DOHH2 (cell line): ENCODE results near the gene UBR1.

ENCODE experiments used
- H3F3A ChIP-seq: fragments of 200-600 bp; sonication (generic), shearing (Covaris generic); 2 replicates; pipeline ENCODE4 v1.6.0; 2016; ENCODE audit warnings: antibody characterized with exemption, mild to moderate bottlenecking; ENCODE audit not compliant: control insufficient read depth, insufficient read depth
- H3K27ac ChIP-seq: fragments of 200-600 bp; sonication (generic); 2 replicates; pipeline ENCODE4 v1.5.1; 2014; ENCODE audit warnings: low read depth, mild to moderate bottlenecking, low read length, moderate library complexity
- H3K27me3 ChIP-seq: fragments of 200-600 bp; sonication (generic); 2 replicates; pipeline ENCODE4 v1.6.1; 2014; ENCODE audit warnings: mild to moderate bottlenecking, low read length, mixed read lengths; ENCODE audit not compliant: control insufficient read depth
- H3K36me3 ChIP-seq: fragments of 200-600 bp; sonication (generic); 2 replicates; pipeline ENCODE4 v1.6.1; 2014; ENCODE audit warnings: mild to moderate bottlenecking, low read length, moderate library complexity, mixed read lengths; ENCODE audit not compliant: control insufficient read depth
- H3K4me1 ChIP-seq: fragments of 200-600 bp; sonication (generic); 2 replicates; pipeline ENCODE4 v1.6.1; 2014; ENCODE audit warnings: mild to moderate bottlenecking, low read length, mixed read lengths; ENCODE audit not compliant: control insufficient read depth
- H3K4me2 ChIP-seq: fragments of 200-600 bp; sonication (generic); 2 replicates; pipeline ENCODE4 v1.6.0; 2014; ENCODE audit warnings: mild to moderate bottlenecking, low read length, moderate library complexity
- H3K4me3 ChIP-seq: fragments of 200-600 bp; sonication (generic); 2 replicates; pipeline ENCODE4 v1.5.1; 2014; ENCODE audit warnings: mild to moderate bottlenecking, low read length, mixed read lengths
- H3K79me2 ChIP-seq: fragments of 200-600 bp; sonication (generic); 2 replicates; pipeline ENCODE4 v1.6.1; 2014; ENCODE audit warnings: mild to moderate bottlenecking, low read length, mixed read lengths; ENCODE audit not compliant: control insufficient read depth
- H3K9me2 ChIP-seq: fragments of 200-600 bp; sonication (generic); replicated peaks from 2 replicates; pipeline ENCODE4 v1.6.1; 2014; ENCODE audit warnings: mild to moderate bottlenecking, low read length, mixed read lengths; ENCODE audit not compliant: control insufficient read depth
- H3K9me3 ChIP-seq: fragments of 200-600 bp; sonication (generic); 2 replicates; pipeline ENCODE4 v1.6.1; 2014; ENCODE audit warnings: antibody characterized with exemption, low read length, mixed read lengths; ENCODE audit not compliant: control insufficient read depth, insufficient read depth
- H4K20me1 ChIP-seq: fragments of 200-600 bp; sonication (generic); 2 replicates; pipeline ENCODE4 v1.6.0; 2014; ENCODE audit warnings: low read depth, mild to moderate bottlenecking, antibody characterized with exemption, low read length, moderate library complexity; ENCODE audit not compliant: control insufficient read depth, insufficient read depth
- CTCF ChIP-seq: fragments of 200-600 bp; sonication (generic); IDR thresholded peaks from one replicate; pipeline ENCODE4 v1.5.1; 2014; ENCODE audit warnings: antibody characterized with exemption, mild to moderate bottlenecking, low read depth, low read length; ENCODE audit not compliant: poor library complexity, severe bottlenecking
- EZH2phosphoT487 ChIP-seq: fragments of 200-600 bp; sonication (generic); IDR thresholded peaks from 2 replicates; pipeline ENCODE4 v1.6.1; 2017; ENCODE audit warnings: borderline replicate concordance, mild to moderate bottlenecking, antibody characterized with exemption, low read length, moderate library complexity, mixed read lengths

Gene UBR1

DNA sequence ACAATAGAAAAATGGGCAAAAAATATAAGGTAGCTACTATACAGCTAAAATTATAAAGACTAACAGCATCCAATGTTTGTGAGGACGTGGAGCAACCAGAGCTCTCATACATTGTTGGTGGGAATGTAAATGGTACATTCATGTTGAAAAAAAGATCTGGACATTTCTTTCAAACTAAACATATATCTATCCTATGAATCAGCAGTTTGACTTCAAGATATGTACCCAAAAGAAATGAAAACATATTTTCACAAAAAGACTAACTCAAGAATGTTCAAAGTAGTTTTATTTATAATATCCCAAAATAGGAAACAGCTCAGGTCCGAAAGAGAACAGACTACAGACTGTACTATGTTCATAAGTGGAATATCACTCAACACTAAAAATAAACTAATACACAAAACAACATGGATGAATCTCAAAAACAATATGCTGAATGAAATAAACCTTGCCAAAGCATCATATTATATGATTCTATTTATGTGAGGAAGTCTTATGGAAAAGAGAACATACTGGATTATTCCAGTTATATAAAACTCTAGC, 176.5 kb downstream of the UBR1 start:
- H3K79me2 ChIP-seq: no peaks in the 10 kb centered on the region
- H3F3A ChIP-seq: peaks cover under 1% of the 10 kb centered on the region; the same call in 1 of the 2 replicates
- no peak for TF ChIP-seq CTCF
- no peak for TF ChIP-seq EZH2phosphoT487
- H3K4me1 ChIP-seq: no peaks in the 10 kb centered on the region
- no peak overlapping the region for H3K4me3 ChIP-seq
- H3K27me3 ChIP-seq: no peaks in the 10 kb centered on the region
- H4K20me1 ChIP-seq: no peaks in the 10 kb centered on the region
- H3K9me2 ChIP-seq: no peaks in the 10 kb centered on the region
- no peaks in the 10 kb centered on the region for H3K36me3 ChIP-seq
- no peaks in the 10 kb centered on the region for H3K9me3 ChIP-seq
- no peak overlapping the region for H3K27ac ChIP-seq
- H3K4me2 ChIP-seq: no peak overlapping the region

GRCh38 chr15:42921342-42921731, 184.5 kb downstream of the UBR1 start:
- Histone ChIP-seq H3K9me3 (no peaks in the 10 kb centered on the region), H3K27me3 (no peaks in the 10 kb centered on the region), H3K79me2 (peaks cover 42% of the 10 kb centered on the region), H4K20me1 (0 out of 2 replicates have a peak, but pooled peaks cover 6% of the 10 kb centered on the region), H3K4me3 (peak overlapping the region; percentile 99), H3K4me2 (peak overlapping the region; percentile 100), H3F3A (peaks cover 14% of the 10 kb centered on the region), H3K27ac (no peak overlapping the region), H3K4me1 (peaks cover 47% of the 10 kb centered on the region), H3K9me2 (no peaks in the 10 kb centered on the region), H3K36me3 (no peaks in the 10 kb centered on the region)
- TF ChIP-seq EZH2phosphoT487 (no peak), CTCF (no peak)

- Histone ChIP-seq H3K79me2 (peaks cover 48% of the 10 kb centered on the region), H3K27ac (peak within 1 kb of the TSS; percentile 40), H3K36me3 (no peaks in the 10 kb centered on the region), H3K4me2 (peak within 1 kb of the TSS; percentile 100), H3K4me3 (peak within 1 kb of the TSS; percentile 99), H3K4me1 (peaks cover 53% of the 10 kb centered on the region), H3F3A (peaks cover 14% of the 10 kb centered on the region), H4K20me1 (0 out of 2 replicates have a peak, but pooled peaks cover 6% of the 10 kb centered on the region), H3K27me3 (no peaks in the 10 kb centered on the region), H3K9me3 (no peaks in the 10 kb centered on the region), H3K9me2 (no peaks in the 10 kb centered on the region)
- no peak for TF ChIP-seq CTCF
- no peak for TF ChIP-seq EZH2phosphoT487
Observed at GRCh38 chr15:42920519-42921341, 185.1 kb downstream of the UBR1 start, which contains the start of gene TTBK2. TTBK2 (minus strand) TSS chr15:42920778; CDS start chr15:42878617, 42,161 bp downstream.
